SIG-M5 treated with dmso at 0.1 percent for 504 hours (cell line): ENCODE data around the gene RALGAPA2.

ENCODE experiments used
- DNase-seq: peaks from one replicate; lab custom pipeline; 2025; ENCODE audit not compliant: unreplicated experiment; lab: John Stamatoyannopoulos, UW

RALGAPA2 gene

GRCh38 chr20:20500312-20500711, 212.1 kb downstream of the RALGAPA2 start:
- DNase-seq, result no peak

- DNase-seq, result no peak
These were observed 213.0 kb downstream of the RALGAPA2 start for GRCh38 chr20:20499439-20499838.

- DNase-seq, result no peak
These were observed 214.2 kb downstream of the RALGAPA2 start for GRCh38 chr20:20498076-20498861.

GRCh38 chr20:20497242-20497978, 215.0 kb downstream of the RALGAPA2 start:
- DNase-seq, result no peak

GRCh38 chr20:20495729-20496503, 216.5 kb downstream of the RALGAPA2 start:
- DNase-seq, result no peak

- no peak for DNase-seq
These were observed 218.7 kb downstream of the RALGAPA2 start for GRCh38 chr20:20493701-20494100.

GRCh38 chr20:20492521-20493332, 219.7 kb downstream of the RALGAPA2 start:
- no peak for DNase-seq

GRCh38 chr20:20491784-20492264, 220.6 kb downstream of the RALGAPA2 start:
- no peak for DNase-seq

GRCh38 chr20:20491110-20491783, 221.2 kb downstream of the RALGAPA2 start:
- DNase-seq, result no peak

GRCh38 chr20:20490673-20491072, 221.8 kb downstream of the RALGAPA2 start:
- DNase-seq, result no peak

GRCh38 chr20:20489648-20490341, 222.6 kb downstream of the RALGAPA2 start:
- no peak for DNase-seq

GRCh38 chr20:20489054-20489453, 223.4 kb downstream of the RALGAPA2 start:
- DNase-seq, result no peak

GRCh38 chr20:20488388-20488787, 224.1 kb downstream of the RALGAPA2 start:
- DNase-seq, result no peak

- DNase-seq, result no peak
These were observed 224.6 kb downstream of the RALGAPA2 start for GRCh38 chr20:20487811-20488210.

- DNase-seq, result no peak
These were observed 229.1 kb downstream of the RALGAPA2 start for GRCh38 chr20:20483328-20483727.

- DNase-seq, result no peak
These were observed 230.0 kb downstream of the RALGAPA2 start for GRCh38 chr20:20482453-20482852.

- DNase-seq, result peak; percentile 39
These were observed 231.8 kb downstream of the RALGAPA2 start for GRCh38 chr20:20480689-20481088.

- DNase-seq, result no peak
These were observed 232.3 kb downstream of the RALGAPA2 start for GRCh38 chr20:20480126-20480525.

- no peak for DNase-seq
These were observed 234.9 kb downstream of the RALGAPA2 start for GRCh38 chr20:20477444-20478041.
